SU-DHL-6 (cell line): Measurements from ENCODE around the gene MYO10.
A peak's percentile ranks its signal among the peaks of the same experiment; 100 is the strongest.

Source experiments
- H2AFZ ChIP-seq: fragments of 200-600 bp; sonication (generic); 2 replicates; pipeline ENCODE4 v1.6.1; 2014; ENCODE audit warnings: low read depth, mild to moderate bottlenecking, moderate library complexity, mixed read lengths, antibody characterized with exemption, low read length; ENCODE audit not compliant: severe bottlenecking
- H3F3A ChIP-seq: fragments of 200-600 bp; shearing (Covaris generic); 2 replicates; pipeline ENCODE4 v1.6.0; 2016; ENCODE audit warnings: antibody characterized with exemption, mild to moderate bottlenecking; ENCODE audit not compliant: insufficient read depth
- H3K27ac ChIP-seq: fragments of 200-600 bp; sonication (generic); 2 replicates; pipeline ENCODE4 v1.5.1; 2016; ENCODE audit warnings: low read depth, mild to moderate bottlenecking, low read length, moderate library complexity, mixed read lengths
- H3K27me3 ChIP-seq: fragments of 200-600 bp; sonication (generic), shearing (Covaris generic); 2 replicates; pipeline ENCODE4 v1.6.0; 2014; ENCODE audit warnings: mild to moderate bottlenecking, low read length
- H3K36me3 ChIP-seq: fragments of 200-600 bp; sonication (generic); 2 replicates; pipeline ENCODE4 v1.6.1; 2014; ENCODE audit warnings: mild to moderate bottlenecking, low read length, mixed read lengths
- H3K4me2 ChIP-seq: fragments of 300-600, 200-600 bp; shearing (Covaris generic), sonication (generic); 2 replicates; pipeline ENCODE4 v1.6.0; 2014; ENCODE audit warnings: low read length, low read depth, mild to moderate bottlenecking; ENCODE audit not compliant: poor library complexity, severe bottlenecking
- H3K4me3 ChIP-seq: fragments of 200-600 bp; sonication (generic); 2 replicates; pipeline ENCODE4 v1.5.1; 2014; ENCODE audit warnings: antibody characterized with exemption, low read length, mild to moderate bottlenecking, mixed read lengths; ENCODE audit not compliant: insufficient read depth, poor library complexity, severe bottlenecking
- H3K79me2 ChIP-seq: fragments of 200-600 bp; sonication (generic); 2 replicates; pipeline ENCODE4 v1.6.1; 2014; ENCODE audit warnings: mild to moderate bottlenecking, low read length, moderate library complexity; ENCODE audit not compliant: insufficient read depth
- H3K9ac ChIP-seq: fragments of 200-600 bp; sonication (generic); 2 replicates; pipeline ENCODE4 v1.7.0; 2014; ENCODE audit warnings: mild to moderate bottlenecking, low read length
- H3K9me2 ChIP-seq: fragments of 200-600 bp; sonication (generic); replicated peaks from 2 replicates; pipeline ENCODE4 v1.6.1; 2014; ENCODE audit warnings: low read length; ENCODE audit not compliant: insufficient read depth
- H3K9me3 ChIP-seq: fragments of 200-600 bp; sonication (generic); 2 replicates; pipeline ENCODE4 v1.6.1; 2014; ENCODE audit warnings: low read length, mixed read lengths; ENCODE audit not compliant: insufficient read depth
- H4K20me1 ChIP-seq: fragments of 200-600 bp; sonication (generic); 2 replicates; pipeline ENCODE4 v1.6.1; 2014; ENCODE audit warnings: low read depth, mild to moderate bottlenecking, antibody characterized with exemption, low read length, moderate library complexity, mixed read lengths
- EZH2phosphoT487 ChIP-seq: fragments of 200-600 bp; sonication (generic), shearing (Covaris generic); conservative IDR thresholded peaks from 2 replicates; pipeline ENCODE4 v1.6.1; 2018; ENCODE audit warnings: mild to moderate bottlenecking, antibody characterized with exemption, low read length, moderate library complexity, mixed read lengths
- TF ChIP-seq, protein P1 (sequence below): fragments of 200-600 bp; sonication (generic); IDR thresholded peaks from one replicate; pipeline ENCODE4 v1.5.1; 2017; ENCODE audit warnings: antibody characterized with exemption, mild to moderate bottlenecking, low read length, moderate library complexity; ENCODE audit not compliant: insufficient read depth, poor library complexity, severe bottlenecking

Gene MYO10

DNA sequence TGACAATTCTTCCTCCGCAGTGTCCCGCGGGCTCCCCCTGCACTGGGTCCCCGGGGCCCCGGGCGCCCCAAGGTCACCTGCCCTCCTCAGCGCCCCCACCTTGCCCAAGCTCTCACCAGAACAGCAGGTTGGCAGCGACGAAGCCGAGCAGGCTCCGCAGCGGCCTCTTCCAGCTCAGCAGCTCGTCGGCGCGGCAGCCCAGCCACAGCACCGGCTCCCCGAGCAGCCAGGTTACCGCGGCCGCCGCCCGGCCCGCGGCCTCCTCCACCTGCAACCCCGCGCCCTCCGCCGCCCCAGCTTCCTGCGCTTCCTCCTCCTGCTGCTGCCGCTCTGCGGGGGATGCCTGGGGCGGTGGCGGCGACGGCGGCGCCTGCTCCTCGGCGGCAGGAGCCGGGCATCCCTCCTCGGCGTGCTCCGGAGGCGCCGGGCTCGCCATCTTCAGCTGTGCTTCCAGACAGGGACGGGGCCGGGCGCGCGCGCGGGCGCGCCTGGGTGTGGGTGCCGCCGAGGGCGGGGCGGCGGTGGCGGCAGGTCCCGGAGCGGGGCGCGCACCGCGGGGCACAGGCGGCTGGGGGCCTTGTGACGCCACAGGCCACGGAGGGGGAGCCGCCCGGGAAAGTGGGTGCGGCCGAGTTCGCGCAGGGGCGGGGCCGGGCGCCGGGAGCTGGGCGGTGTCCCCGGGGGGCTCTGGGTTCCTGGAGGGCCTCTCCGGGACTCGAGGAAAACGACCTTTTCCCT is 319.4 kb downstream of the MYO10 start, which contains the start of gene RETREG1:
TSS of gene RETREG1 (minus strand) at position 462 of the 738 bp plus-strand sequence. CDS start at position 436, 26 bp downstream.
- TF ChIP-seq, protein P1, sequence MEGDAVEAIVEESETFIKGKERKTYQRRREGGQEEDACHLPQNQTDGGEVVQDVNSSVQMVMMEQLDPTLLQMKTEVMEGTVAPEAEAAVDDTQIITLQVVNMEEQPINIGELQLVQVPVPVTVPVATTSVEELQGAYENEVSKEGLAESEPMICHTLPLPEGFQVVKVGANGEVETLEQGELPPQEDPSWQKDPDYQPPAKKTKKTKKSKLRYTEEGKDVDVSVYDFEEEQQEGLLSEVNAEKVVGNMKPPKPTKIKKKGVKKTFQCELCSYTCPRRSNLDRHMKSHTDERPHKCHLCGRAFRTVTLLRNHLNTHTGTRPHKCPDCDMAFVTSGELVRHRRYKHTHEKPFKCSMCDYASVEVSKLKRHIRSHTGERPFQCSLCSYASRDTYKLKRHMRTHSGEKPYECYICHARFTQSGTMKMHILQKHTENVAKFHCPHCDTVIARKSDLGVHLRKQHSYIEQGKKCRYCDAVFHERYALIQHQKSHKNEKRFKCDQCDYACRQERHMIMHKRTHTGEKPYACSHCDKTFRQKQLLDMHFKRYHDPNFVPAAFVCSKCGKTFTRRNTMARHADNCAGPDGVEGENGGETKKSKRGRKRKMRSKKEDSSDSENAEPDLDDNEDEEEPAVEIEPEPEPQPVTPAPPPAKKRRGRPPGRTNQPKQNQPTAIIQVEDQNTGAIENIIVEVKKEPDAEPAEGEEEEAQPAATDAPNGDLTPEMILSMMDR: no peak
- 0 out of 2 replicates have a peak, but pooled peaks have one; percentile 66 for TF ChIP-seq EZH2phosphoT487
- Histone ChIP-seq H4K20me1 (no peaks in the 10 kb centered on the region), H3K4me2 (peak within 1 kb of the TSS; percentile 62), H3K9me3 (no peaks in the 10 kb centered on the region), H2AFZ (peak within 1 kb of the TSS; percentile 52), H3K79me2 (no peaks in the 10 kb centered on the region), H3F3A (no peaks in the 10 kb centered on the region), H3K4me3 (peak within 1 kb of the TSS; percentile 55), H3K27ac (no peak within 1 kb of the TSS), H3K9me2 (no peaks in the 10 kb centered on the region), H3K27me3 (no peaks in the 10 kb centered on the region), H3K9ac (peak within 1 kb of the TSS; percentile 43), H3K36me3 (no peaks in the 10 kb centered on the region)

DNA sequence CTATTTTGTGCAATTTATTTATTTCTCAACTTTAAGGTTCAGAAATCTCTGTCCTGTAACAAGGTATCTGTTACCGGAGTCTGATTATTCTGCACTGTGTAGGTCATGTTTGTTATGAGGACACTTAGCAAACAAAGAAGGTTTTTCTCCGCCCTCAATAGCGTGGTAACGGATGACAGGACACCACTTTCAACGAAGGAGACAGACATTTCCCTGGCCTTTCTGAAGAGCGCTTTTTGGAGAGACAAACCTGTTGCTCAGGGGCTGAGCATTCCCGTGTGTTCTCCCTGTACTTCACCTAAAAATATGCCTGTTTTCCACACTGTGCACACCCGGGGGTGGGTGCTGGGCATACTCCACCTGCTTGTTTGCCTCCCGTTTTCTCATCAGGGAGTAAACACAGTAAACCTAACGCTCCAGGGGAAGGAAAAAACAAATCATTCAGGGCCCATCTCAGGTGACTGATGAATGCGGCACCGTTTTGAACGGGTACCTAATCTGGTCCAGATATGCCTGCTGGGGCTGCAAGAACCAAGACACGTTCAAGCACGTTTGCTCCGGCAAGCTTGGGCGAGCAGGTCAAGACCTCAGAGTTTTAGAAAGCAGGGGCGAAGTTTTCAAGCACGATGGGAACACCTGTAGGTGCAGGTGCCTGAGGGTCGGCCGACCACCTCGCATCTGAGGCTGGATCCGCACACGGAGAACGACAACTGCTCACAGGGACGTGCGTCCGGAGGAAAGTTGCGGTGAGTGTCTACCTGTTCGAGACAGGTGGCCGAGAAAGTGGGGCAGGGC is 320.1 kb downstream of the MYO10 start:
- H3K9me2 ChIP-seq: no peaks in the 10 kb centered on the region
- H3K27ac ChIP-seq: no peak overlapping the region
- no peaks in the 10 kb centered on the region for H3F3A ChIP-seq
- peak overlapping the region; percentile 62 for H3K4me2 ChIP-seq
- no peaks in the 10 kb centered on the region for H3K36me3 ChIP-seq
- H3K27me3 ChIP-seq: no peaks in the 10 kb centered on the region
- H2AFZ ChIP-seq: peak overlapping the region; percentile 43
- H3K9me3 ChIP-seq: no peaks in the 10 kb centered on the region
- H4K20me1 ChIP-seq: no peaks in the 10 kb centered on the region
- TF ChIP-seq, protein P1: no peak
- TF ChIP-seq EZH2phosphoT487: no peak
- no peaks in the 10 kb centered on the region for H3K79me2 ChIP-seq
- peak overlapping the region; percentile 55 for H3K4me3 ChIP-seq
- peak overlapping the region; percentile 43 for H3K9ac ChIP-seq

DNA sequence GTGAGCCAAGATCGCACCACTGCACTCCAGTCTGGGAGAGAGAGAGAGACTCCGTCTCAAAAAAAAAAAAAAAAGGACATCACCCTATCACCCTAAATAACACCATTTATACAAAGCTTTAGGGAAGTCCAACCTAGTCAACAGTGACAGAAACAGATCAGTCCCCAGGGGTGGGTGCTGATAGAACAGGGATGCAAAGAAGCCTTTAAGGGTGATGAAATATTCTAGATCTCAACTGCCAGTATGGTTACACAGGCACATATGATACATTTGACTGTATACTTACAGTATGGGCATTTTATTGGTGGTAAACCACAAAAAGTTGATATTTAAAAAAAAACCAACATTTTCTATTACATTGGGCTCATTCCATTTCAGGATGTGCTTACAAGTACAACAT is 324.1 kb downstream of the MYO10 start:
- Histone ChIP-seq H3K27ac (no peak overlapping the region), H3K79me2 (no peaks in the 10 kb centered on the region), H4K20me1 (no peaks in the 10 kb centered on the region), H3K9ac (no peak overlapping the region), H3K27me3 (no peaks in the 10 kb centered on the region), H3K36me3 (no peaks in the 10 kb centered on the region), H3K9me2 (no peaks in the 10 kb centered on the region), H3K9me3 (no peaks in the 10 kb centered on the region), H2AFZ (no peak overlapping the region), H3K4me2 (no peak overlapping the region), H3F3A (no peaks in the 10 kb centered on the region), H3K4me3 (no peak overlapping the region)
- TF ChIP-seq, protein P1: no peak
- no peak for TF ChIP-seq EZH2phosphoT487
